HEK293 (cell line): ENCODE results near the gene WHRN.

Experiments used
- CTCF ChIA-PET: fragments of 350-600 bp; formaldehyde crosslinking; extraction: SDS; loops from one replicate; lab custom pipeline; 2021; ENCODE audit warnings: antibody characterized with exemption; lab: Yijun Ruan, JAX
- POLR2A ChIA-PET: fragments of 300-600 bp; formaldehyde crosslinking; extraction: SDS; loops from one replicate; lab custom pipeline; 2020; ENCODE audit warnings: antibody characterized with exemption, inconsistent platforms; lab: Yijun Ruan, JAX
- H3K27ac ChIP-seq: fragments of 200-500 bp; sonication (Bioruptor generic); 2 replicates; pipeline ENCODE4 v1.5.1; 2014; ENCODE audit warnings: low read depth, low read length, control low read depth, inconsistent platforms; ENCODE audit errors: extremely low read depth
- H3K36me3 ChIP-seq, 2 experiments: fragments of 200-500 bp in 1 of 2; sonication (Bioruptor generic) in 1 of 2; 1 replicate in 1 of 2; 2 replicates in 1 of 2; pipeline ENCODE4 v1.5.1; 2014 to 2017; ENCODE audit warnings: inconsistent platforms in 2 of 2, low read length in 2 of 2; ENCODE audit not compliant: control insufficient read depth in 2 of 2, insufficient read depth in 1 of 2
- H3K4me1 ChIP-seq: fragments of 200-500 bp; sonication (Bioruptor generic); 2 replicates; pipeline ENCODE4 v1.5.1; 2014; ENCODE audit warnings: mild to moderate bottlenecking, low read length, inconsistent platforms; ENCODE audit not compliant: control insufficient read depth, insufficient read depth
- H3K4me3 ChIP-seq: 2 replicates; pipeline ENCODE4 v1.5.1; 2011; ENCODE audit warnings: low read depth, mild to moderate bottlenecking, control low read depth, low read length, moderate library complexity
- H3K9me3 ChIP-seq: fragments of 200-500 bp; sonication (Bioruptor generic); 2 replicates; pipeline ENCODE4 v1.5.1; 2014; ENCODE audit warnings: low read depth, low read length, inconsistent platforms; ENCODE audit not compliant: control insufficient read depth, insufficient read depth
- BCL11B ChIP-seq: fragments of 450-650 bp; formaldehyde crosslinking; IDR thresholded peaks from 2 replicates; pipeline ENCODE4 v1.5.1; 2016; ENCODE audit warnings: low read depth, missing biosample characterization, missing genetic modification characterization
- FEZF1 ChIP-seq: fragments of 450-650 bp; formaldehyde crosslinking; IDR thresholded peaks from 2 replicates; pipeline ENCODE4 v1.5.1; 2016; ENCODE audit warnings: missing biosample characterization, missing genetic modification characterization
- MZF1 ChIP-seq: fragments of 450-650 bp; formaldehyde crosslinking; IDR thresholded peaks from 2 replicates; pipeline ENCODE4 v1.5.1; 2017; ENCODE audit warnings: missing biosample characterization, missing genetic modification characterization, borderline replicate concordance
- SCRT2 ChIP-seq: fragments of 450-650 bp; formaldehyde crosslinking; IDR thresholded peaks from 2 replicates; pipeline ENCODE4 v1.5.1; 2016; ENCODE audit warnings: missing biosample characterization, missing genetic modification characterization
- ZBTB1 ChIP-seq: fragments of 450-650 bp; formaldehyde crosslinking; IDR thresholded peaks from 2 replicates; pipeline ENCODE4 v1.5.1; 2016; ENCODE audit warnings: missing biosample characterization, missing genetic modification characterization
- ZFP3 ChIP-seq: fragments of 450-650 bp; formaldehyde crosslinking; IDR thresholded peaks from 2 replicates; pipeline ENCODE4 v1.5.1; 2016; ENCODE audit warnings: low read depth, missing biosample characterization, missing genetic modification characterization
- ZNF324 ChIP-seq: fragments of 450-650 bp; formaldehyde crosslinking; IDR thresholded peaks from 2 replicates; pipeline ENCODE4 v1.5.1; 2016; ENCODE audit warnings: missing biosample characterization, missing genetic modification characterization
- ZNF510 ChIP-seq: fragments of 450-650 bp; formaldehyde crosslinking; IDR thresholded peaks from 2 replicates; pipeline ENCODE4 v1.5.1; 2018; ENCODE audit warnings: mild to moderate bottlenecking, missing genetic modification characterization, missing biosample characterization; ENCODE audit not compliant: insufficient replicate concordance
- ZNF518A ChIP-seq: fragments of 450-650 bp; formaldehyde crosslinking; conservative IDR thresholded peaks from 2 replicates; pipeline ENCODE4 v1.5.1; 2016; ENCODE audit warnings: low read depth, missing biosample characterization, missing genetic modification characterization
- ZNF624 ChIP-seq: fragments of 450-650 bp; formaldehyde crosslinking; IDR thresholded peaks from 2 replicates; pipeline ENCODE4 v1.5.1; 2017; ENCODE audit warnings: missing biosample characterization, missing genetic modification characterization
- ZNF704 ChIP-seq: fragments of 450-650 bp; formaldehyde crosslinking; IDR thresholded peaks from 2 replicates; pipeline ENCODE4 v1.5.1; 2016; ENCODE audit warnings: missing biosample characterization, missing genetic modification characterization
- ZSCAN23 ChIP-seq: fragments of 450-650 bp; formaldehyde crosslinking; IDR thresholded peaks from 2 replicates; pipeline ENCODE4 v1.5.1; 2016; ENCODE audit warnings: missing biosample characterization, missing genetic modification characterization
- ZSCAN30 ChIP-seq: fragments of 450-650 bp; IDR thresholded peaks from 2 replicates; pipeline ENCODE4 v1.5.1; 2018; ENCODE audit warnings: missing biosample characterization, mild to moderate bottlenecking, missing genetic modification characterization, moderate library complexity
- TF ChIP-seq, protein P1 (sequence below): fragments of 450-650 bp; formaldehyde crosslinking; IDR thresholded peaks from 2 replicates; pipeline ENCODE4 v1.5.1; 2016; ENCODE audit warnings: missing biosample characterization, missing genetic modification characterization, low read depth

Gene WHRN

DNA sequence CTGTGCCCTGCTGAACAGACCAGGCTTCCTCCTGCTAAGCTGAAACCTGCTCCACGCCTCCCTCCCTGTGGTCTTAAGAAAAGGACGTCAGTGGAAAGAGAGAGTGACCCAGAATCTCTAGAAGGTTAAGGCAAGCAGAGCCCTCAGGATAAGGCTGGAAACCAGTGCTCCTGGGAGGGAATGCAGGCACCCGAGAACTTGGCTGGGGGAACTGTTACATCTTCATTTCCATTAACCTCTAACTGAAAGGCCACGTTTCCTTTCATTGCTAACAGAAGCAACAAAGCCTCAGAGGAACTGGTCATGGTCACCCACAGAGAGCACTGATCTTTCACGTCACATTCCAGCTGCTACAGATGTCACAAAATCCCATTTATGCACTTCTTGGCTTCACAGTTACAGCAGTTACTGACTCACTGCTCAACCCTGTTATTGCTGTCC lies 91.4 kb downstream of the WHRN start (continued):
- TF ChIP-seq ZFP3 (tag by site-specific recombination) (no peak), ZSCAN23 (tag by site-specific recombination) (no peak), ZBTB1 (tag by site-specific recombination) (no peak)
- TF ChIP-seq, protein P1, sequence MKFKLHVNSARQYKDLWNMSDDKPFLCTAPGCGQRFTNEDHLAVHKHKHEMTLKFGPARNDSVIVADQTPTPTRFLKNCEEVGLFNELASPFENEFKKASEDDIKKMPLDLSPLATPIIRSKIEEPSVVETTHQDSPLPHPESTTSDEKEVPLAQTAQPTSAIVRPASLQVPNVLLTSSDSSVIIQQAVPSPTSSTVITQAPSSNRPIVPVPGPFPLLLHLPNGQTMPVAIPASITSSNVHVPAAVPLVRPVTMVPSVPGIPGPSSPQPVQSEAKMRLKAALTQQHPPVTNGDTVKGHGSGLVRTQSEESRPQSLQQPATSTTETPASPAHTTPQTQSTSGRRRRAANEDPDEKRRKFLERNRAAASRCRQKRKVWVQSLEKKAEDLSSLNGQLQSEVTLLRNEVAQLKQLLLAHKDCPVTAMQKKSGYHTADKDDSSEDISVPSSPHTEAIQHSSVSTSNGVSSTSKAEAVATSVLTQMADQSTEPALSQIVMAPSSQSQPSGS (tag by site-specific recombination): no peak
- TF ChIP-seq, all 188 proteins: peak for 0

DNA sequence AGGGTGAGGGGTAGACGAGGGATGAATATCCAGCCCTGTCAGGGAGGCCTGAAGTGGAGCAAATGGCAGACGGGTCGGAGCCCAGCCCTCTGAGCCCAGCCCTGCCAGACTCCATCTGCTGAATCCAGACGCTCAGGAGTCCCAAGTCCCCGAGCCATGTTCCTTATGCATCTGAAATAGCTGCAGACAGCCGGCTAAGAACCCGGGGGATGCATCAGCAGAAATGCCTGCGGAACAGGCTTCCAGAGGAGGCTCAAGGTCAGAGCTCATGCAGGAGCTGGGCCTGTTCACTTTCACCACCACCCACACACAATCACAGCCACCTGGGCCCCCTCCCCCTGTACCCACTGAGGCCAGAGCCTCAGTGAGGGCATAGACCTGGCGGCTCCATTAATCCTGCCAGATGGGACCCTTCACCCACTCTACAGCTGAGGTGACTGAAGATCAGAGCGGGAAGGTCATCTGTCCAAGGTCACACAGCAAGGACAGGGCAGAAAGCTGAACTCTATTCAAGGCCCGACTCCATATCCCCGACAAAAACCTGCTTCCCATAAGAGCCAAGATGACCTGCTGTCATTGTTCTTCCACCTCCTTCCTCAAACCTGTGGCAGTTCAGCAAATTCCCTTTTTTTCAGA lies 93.1 kb downstream of the WHRN start:
- POLR2A ChIA-PET: no interaction called here
- TF ChIP-seq MZF1 (tag by site-specific recombination) (no peak), ZSCAN30 (tag by site-specific recombination) (no peak)
- TF ChIP-seq, all 188 proteins: peak for 0
- H3K4me3 ChIP-seq: no peak overlapping the region
- H3K27ac ChIP-seq: no peak overlapping the region
- H3K36me3 ChIP-seq: no peaks in the 10 kb centered on the region
- H3K4me1 ChIP-seq: no peaks in the 10 kb centered on the region
- H3K9me3 ChIP-seq: no peaks in the 10 kb centered on the region
- CTCF ChIA-PET: interaction anchor here (0.6 to 2.1 kb wide), 3 partner anchors 9 to 241 kb away, joined by 3 to 7 read pairs (median 4); no protein-coding TSS in a partner anchor

DNA sequence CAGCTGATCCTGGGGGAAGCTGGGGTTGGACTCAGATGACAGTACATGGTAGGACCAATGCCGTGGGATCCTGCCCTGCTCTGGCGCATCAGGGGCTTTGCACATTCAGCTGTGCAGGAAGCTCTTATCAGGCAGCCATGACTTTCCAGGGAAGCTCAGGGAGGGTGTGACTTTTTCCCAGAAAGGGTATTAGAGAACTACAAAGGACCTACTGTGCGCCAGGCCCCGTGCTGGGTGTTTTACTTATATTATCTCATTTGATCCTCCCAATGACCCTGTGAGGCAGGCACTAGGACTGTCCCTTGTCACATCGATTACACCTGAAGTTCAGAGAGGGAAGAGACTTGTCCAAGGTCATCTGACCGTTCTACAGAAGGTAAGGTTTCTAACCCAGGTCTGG lies 93.8 kb downstream of the WHRN start:
- no peaks in the 10 kb centered on the region for H3K4me1 ChIP-seq
- no peaks in the 10 kb centered on the region for H3K9me3 ChIP-seq
- CTCF ChIA-PET: interaction anchor here (0.6 to 2.1 kb wide), 3 partner anchors 8 to 242 kb away, joined by 3 to 7 read pairs (median 4); no protein-coding TSS in a partner anchor
- POLR2A ChIA-PET: no interaction called here
- TF ChIP-seq BCL11B (tag by site-specific recombination): no peak
- TF ChIP-seq SCRT2 (tag by site-specific recombination): no peak
- TF ChIP-seq FEZF1 (tag by site-specific recombination): no peak
- TF ChIP-seq ZNF510: no peak
- no peak overlapping the region for H3K4me3 ChIP-seq
- no peak overlapping the region for H3K27ac ChIP-seq
- H3K36me3 ChIP-seq: no peaks in the 10 kb centered on the region

DNA sequence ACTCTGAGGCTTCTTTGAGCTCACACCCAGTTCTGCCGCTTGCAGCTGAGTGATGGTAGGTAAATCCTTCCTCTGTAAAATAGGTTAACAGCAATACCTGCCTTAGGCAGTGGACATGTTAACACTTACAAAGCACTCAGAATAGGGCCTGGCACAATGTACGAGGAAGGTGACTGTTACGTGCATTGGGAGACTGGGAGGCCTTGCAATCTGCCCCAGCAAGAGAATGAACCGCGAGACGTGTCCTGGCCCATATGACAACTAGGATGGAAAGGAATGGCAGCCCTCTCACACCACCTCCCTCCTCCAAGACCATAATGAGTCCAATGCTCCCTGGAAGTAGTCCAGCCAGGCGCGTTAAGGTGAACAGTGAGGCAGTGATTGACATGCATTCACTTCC lies 94.4 kb downstream of the WHRN start:
- H3K4me3 ChIP-seq: no peak overlapping the region
- TF ChIP-seq ZNF704 (tag by site-specific recombination) (no peak), ZNF624 (no peak), ZNF518A (tag by site-specific recombination) (no peak), ZNF324 (tag by site-specific recombination) (no peak)
- H3K4me1 ChIP-seq: no peaks in the 10 kb centered on the region
- ChIA-PET CTCF (interaction anchor here (2.1 kb wide), 1 partner anchor 242 kb away, joined by 7 read pairs; no protein-coding TSS in a partner anchor), POLR2A (no interaction called here)
- no peak overlapping the region for H3K27ac ChIP-seq
- no peaks in the 10 kb centered on the region for H3K36me3 ChIP-seq
- no peaks in the 10 kb centered on the region for H3K9me3 ChIP-seq
